Activated CD8-positive, alpha-beta T cell treated with anti-CD3 and anti-CD28 coated beads for 36 hours (primary cell): ENCODE results near the gene HSPB3. TPM values are rescaled to one million over a fixed set of nuclear protein-coding genes. Genes with fewer than 3 reads are reported as not detected.
"Not testable (repeated sequence)": the region's sequence is repeated elsewhere in the genome, so short reads cannot be mapped to it uniquely, and the experiment has no call there.

Source experiments
- ATAC-seq: fragments of 200-7000 bp; cut with Tn5 transposase; one replicate; pipeline ENCODE4 v1.10.0; 2021; ENCODE audit warnings: mild to moderate bottlenecking, moderate library complexity
- CTCF ChIA-PET: fragments of 350-600 bp; sonication (Branson Sonifier 250); formaldehyde crosslinking; loops from one replicate; lab custom pipeline; 2021; ENCODE audit warnings: antibody characterized with exemption; lab: Charles Lee
- POLR2A ChIA-PET: fragments of 350-600 bp; sonication (Branson Sonifier 250); formaldehyde crosslinking; loops from one replicate; lab custom pipeline; 2021; ENCODE audit warnings: antibody characterized with exemption; lab: Charles Lee
- DNase-seq: peaks from one replicate; pipeline ENCODE4 v3.0.0-alpha.2; 2020
- H3K27ac Mint-ChIP-seq: one replicate; pipeline ENCODE4 v1.8.0; 2021; ENCODE audit warnings: mild to moderate bottlenecking, mixed read lengths
- H3K27me3 Mint-ChIP-seq: one replicate; pipeline ENCODE4 v1.8.0; 2021; ENCODE audit warnings: mixed read lengths
- H3K36me3 Mint-ChIP-seq: one replicate; pipeline ENCODE4 v1.8.0; 2021; ENCODE audit warnings: low read depth, mixed read lengths
- H3K4me1 Mint-ChIP-seq: one replicate; pipeline ENCODE4 v1.8.0; 2021; ENCODE audit warnings: low read depth, mixed read lengths
- H3K4me3 Mint-ChIP-seq: one replicate; pipeline ENCODE4 v1.8.0; 2021; ENCODE audit warnings: mild to moderate bottlenecking, moderate library complexity, mixed read lengths
- H3K9me3 Mint-ChIP-seq: one replicate; pipeline ENCODE4 v1.8.0; 2021; ENCODE audit warnings: mixed read lengths
- CTCF ChIP-seq: fragments of 200-600 bp; IDR thresholded peaks from one replicate; pipeline ENCODE4 v1.8.0; 2022; ENCODE audit warnings: antibody characterized with exemption, mild to moderate bottlenecking
- intact Hi-C: fragments of 100-400 bp; cut with micrococcal nuclease; formaldehyde crosslinking; loops from one replicate; pipeline ENCODE4 v1.10.0; 2022
- total RNA-seq, 2 experiments: library from RNA; stranded (reverse); gene quantifications; one replicate each; pipeline ENCODE4 v1.2.3, GENCODE V29; 2021

The HSPB3 gene
- total RNA-seq, 2 experiments from 2014 or later, result not detected

DNA sequence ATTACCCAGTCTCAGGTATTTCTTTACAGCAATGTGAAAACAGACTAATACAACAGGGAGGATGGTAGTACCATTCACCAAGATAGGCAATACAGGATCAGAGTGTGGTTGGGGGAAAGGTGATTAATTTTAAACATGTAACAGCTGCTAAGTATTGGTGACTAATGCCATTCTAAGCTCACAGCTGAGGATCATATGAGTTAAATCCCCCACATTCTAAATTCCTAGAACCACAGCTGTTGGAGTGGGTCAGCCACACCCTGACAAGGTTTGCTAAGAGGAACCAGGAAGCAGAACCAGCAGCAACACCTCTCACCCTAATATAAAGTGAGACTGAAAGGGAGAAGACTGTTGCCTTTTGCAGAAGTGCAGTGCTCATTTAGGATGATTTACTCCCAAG is 24.8 kb downstream of the HSPB3 start:
- POLR2A ChIA-PET, result no interaction called here
- Mint-ChIP-seq H3K4me1 (no peaks in the 10 kb centered on the region), H3K4me3 (no peak overlapping the region), H3K36me3 (no peaks in the 10 kb centered on the region), H3K27ac (no peak overlapping the region), H3K9me3 (no peaks in the 10 kb centered on the region), H3K27me3 (peaks cover 15% of the 10 kb centered on the region)
- DNase-seq (no peak), ATAC-seq (no peak)
- TF ChIP-seq CTCF, result no peak
- intact Hi-C loops, result no loop called here
- CTCF ChIA-PET, result interaction anchor here (1.7 kb wide), 1 partner anchor 9 kb away, joined by 4 read pairs; no protein-coding TSS in a partner anchor

- intact Hi-C loops, result no loop called here
These were observed 28.9 kb downstream of the HSPB3 start for GRCh38 chr5:54484219-54484894.

DNA sequence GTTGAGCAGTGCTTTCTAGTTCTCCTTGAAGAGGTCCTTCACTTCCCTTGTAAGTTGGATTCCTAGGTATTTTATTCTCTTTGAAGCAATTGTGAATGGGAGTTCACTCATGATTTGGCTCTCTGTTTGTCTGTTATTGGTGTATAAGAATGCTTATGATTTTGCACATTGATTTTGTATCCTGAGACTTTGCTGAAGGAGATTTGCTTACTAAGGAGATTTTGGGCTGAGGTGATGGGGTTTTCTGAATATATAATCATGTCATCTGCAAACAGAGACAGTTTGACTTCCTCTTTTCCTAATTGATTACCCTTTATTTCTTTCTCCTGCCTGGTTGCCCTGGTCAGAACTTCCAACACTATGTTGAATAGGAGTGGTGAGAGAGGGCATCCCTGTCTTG is 30.2 kb downstream of the HSPB3 start:
- H3K9me3 Mint-ChIP-seq, H3K4me3 Mint-ChIP-seq, ATAC-seq, POLR2A ChIA-PET, H3K4me1 Mint-ChIP-seq, H3K36me3 Mint-ChIP-seq, H3K27ac Mint-ChIP-seq, intact Hi-C loops, H3K27me3 Mint-ChIP-seq, DNase-seq: not testable (repeated sequence)
- CTCF ChIA-PET, result interaction anchor here (0.6 kb wide), 1 partner anchor 282 kb away, joined by 3 read pairs; no protein-coding TSS in a partner anchor

More at GRCh38 chr5:54484219-54484894, 28.9 kb downstream of the HSPB3 start:
- H3K4me1 Mint-ChIP-seq, result no peaks in the 10 kb centered on the region
- H3K27me3 Mint-ChIP-seq, result peaks cover 16% of the 10 kb centered on the region
- POLR2A ChIA-PET, result interaction anchor here (0.6 kb wide), 1 partner anchor 1295 kb away, joined by 3 read pairs; no protein-coding TSS in a partner anchor
- H3K27ac Mint-ChIP-seq, result no peak overlapping the region
- H3K36me3 Mint-ChIP-seq, result peaks cover 2% of the 10 kb centered on the region
- no peak overlapping the region for H3K4me3 Mint-ChIP-seq
- ATAC-seq, result no peak
- CTCF ChIA-PET, result no interaction called here
- no peak for DNase-seq
- H3K9me3 Mint-ChIP-seq, result no peaks in the 10 kb centered on the region
- no peak for TF ChIP-seq CTCF

DNA sequence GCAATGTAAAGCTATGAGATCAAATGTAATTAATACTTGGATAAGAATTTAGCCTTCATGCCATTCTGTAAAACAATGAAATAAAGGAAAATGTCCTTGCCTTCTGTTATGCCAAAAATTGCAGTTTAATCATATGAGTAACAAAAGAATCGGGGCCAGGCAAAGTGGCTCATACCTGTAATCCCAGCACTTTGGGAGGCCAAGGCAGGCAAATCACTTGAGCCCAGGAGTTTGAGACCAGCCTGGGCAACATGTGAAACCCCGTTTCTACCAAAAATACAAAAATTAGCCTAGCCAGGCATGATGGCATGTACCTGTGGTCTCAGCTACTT is 34.1 kb downstream of the HSPB3 start:
- ATAC-seq, H3K27me3 Mint-ChIP-seq, intact Hi-C loops, H3K4me1 Mint-ChIP-seq, H3K4me3 Mint-ChIP-seq, H3K9me3 Mint-ChIP-seq, DNase-seq, H3K27ac Mint-ChIP-seq, H3K36me3 Mint-ChIP-seq: not testable (repeated sequence)
- TF ChIP-seq CTCF, result peak; percentile 30
- POLR2A ChIA-PET, result interaction anchor here (0.7 kb wide), 1 partner anchor 179 kb away, joined by 3 read pairs; the partner anchor contains the start of gene ARL15
- CTCF ChIA-PET, result interaction anchor here (0.8 to 5.9 kb wide), 53 partner anchors 9 to 405 kb away, joined by 3 to 45 read pairs (median 5); partner anchors contain the start of genes ARL15, HSPB3 and SNX18

DNA sequence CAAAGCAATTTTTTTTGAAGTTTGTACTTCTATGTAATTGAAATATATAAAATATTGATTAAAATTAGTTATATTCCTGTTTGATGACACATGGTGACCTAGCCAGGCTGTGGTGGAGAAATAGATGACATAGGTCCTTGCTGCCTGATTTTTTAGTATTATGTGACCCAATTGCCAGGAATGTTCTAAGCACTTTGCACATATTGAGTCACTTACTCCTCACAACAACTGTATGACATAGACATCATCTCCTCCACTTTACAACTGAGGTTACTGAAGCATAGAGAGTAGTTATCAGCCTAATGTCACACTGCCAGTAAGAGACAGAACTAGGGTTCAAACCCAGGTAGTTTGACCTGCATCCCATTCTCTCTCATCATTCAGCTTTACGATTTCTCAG is 35.8 kb downstream of the HSPB3 start:
- intact Hi-C loops, result loop anchor here (5.0 kb wide), 1 partner anchor 249 kb away; no protein-coding TSS in a partner anchor
- H3K9me3 Mint-ChIP-seq, result no peaks in the 10 kb centered on the region
- no peak overlapping the region for H3K4me3 Mint-ChIP-seq
- ATAC-seq (no peak), DNase-seq (no peak)
- no peak for TF ChIP-seq CTCF
- H3K36me3 Mint-ChIP-seq, result no peaks in the 10 kb centered on the region
- CTCF ChIA-PET, result interaction anchor here (1.4 to 5.9 kb wide), 2 partner anchors 164 to 248 kb away, joined by 3 to 45 read pairs; no protein-coding TSS in a partner anchor
- no peaks in the 10 kb centered on the region for H3K4me1 Mint-ChIP-seq
- H3K27ac Mint-ChIP-seq, result no peak overlapping the region
- no peaks in the 10 kb centered on the region for H3K27me3 Mint-ChIP-seq
- POLR2A ChIA-PET, result no interaction called here
